HUES64 (cell line): ENCODE results near the gene CEACAM6.

Experiments used
- H3K27ac ChIP-seq: 2 replicates; pipeline ENCODE4 v1.7.0; 2013; ENCODE audit warnings: low read depth, low read length, inconsistent platforms
- H3K27me3 ChIP-seq: 2 replicates; pipeline ENCODE4 v1.6.1; 2013; ENCODE audit warnings: mild to moderate bottlenecking, low read length; ENCODE audit not compliant: insufficient read depth
- H3K36me3 ChIP-seq: 2 replicates; pipeline ENCODE4 v1.6.1; 2013; ENCODE audit warnings: mild to moderate bottlenecking, low read length; ENCODE audit not compliant: insufficient read depth
- H3K4me1 ChIP-seq: 2 replicates; pipeline ENCODE4 v1.6.1; 2013; ENCODE audit warnings: mild to moderate bottlenecking, low read length, moderate library complexity; ENCODE audit not compliant: insufficient read depth
- H3K4me3 ChIP-seq: 2 replicates; pipeline ENCODE4 v1.5.1; 2013; ENCODE audit warnings: mild to moderate bottlenecking, low read length, moderate library complexity
- H3K9ac ChIP-seq: 2 replicates; pipeline ENCODE4 v1.6.1; 2013; ENCODE audit warnings: mild to moderate bottlenecking, low read depth, low read length
- H3K9me3 ChIP-seq: 2 replicates; pipeline ENCODE4 v1.6.1; 2013; ENCODE audit warnings: low read depth, low read length; ENCODE audit not compliant: insufficient read depth
- WGBS: fragments of 150-250, 120-280 bp; methylation state at CpG from one replicate; pipeline ENCODE4 v1.1.7; 2013; ENCODE audit warnings: missing lambda C conversion rate; 5-methylcytosine and 5-hydroxymethylcytosine counted together

Gene CEACAM6

DNA sequence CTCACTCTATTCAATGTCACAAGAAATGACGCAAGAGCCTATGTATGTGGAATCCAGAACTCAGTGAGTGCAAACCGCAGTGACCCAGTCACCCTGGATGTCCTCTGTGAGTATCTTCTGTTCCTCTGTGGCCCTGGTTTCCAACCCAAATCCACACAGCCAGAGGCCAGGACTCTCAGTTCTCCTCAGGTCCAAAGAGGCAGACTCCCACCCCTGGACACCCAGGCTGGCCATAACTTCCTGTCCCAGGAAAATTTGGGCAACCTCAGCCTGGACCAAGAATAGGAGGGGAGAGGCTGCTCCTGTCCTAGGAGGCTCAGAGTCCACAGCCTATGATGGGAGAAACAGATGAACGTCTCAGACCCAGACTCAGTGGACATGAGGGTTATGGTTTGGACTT, 35.2 kb upstream of the CEACAM6 start:
- Histone ChIP-seq H3K4me1 (no peaks in the 10 kb centered on the region), H3K27ac (no peak overlapping the region), H3K9me3 (peaks cover 10% of the 10 kb centered on the region; the same call in 1 of the 2 replicates), H3K4me3 (no peak overlapping the region), H3K27me3 (no peaks in the 10 kb centered on the region), H3K9ac (no peak overlapping the region), H3K36me3 (no peaks in the 10 kb centered on the region)
- 79% methylated on average over 3 of the region's 3 CpGs for WGBS

DNA sequence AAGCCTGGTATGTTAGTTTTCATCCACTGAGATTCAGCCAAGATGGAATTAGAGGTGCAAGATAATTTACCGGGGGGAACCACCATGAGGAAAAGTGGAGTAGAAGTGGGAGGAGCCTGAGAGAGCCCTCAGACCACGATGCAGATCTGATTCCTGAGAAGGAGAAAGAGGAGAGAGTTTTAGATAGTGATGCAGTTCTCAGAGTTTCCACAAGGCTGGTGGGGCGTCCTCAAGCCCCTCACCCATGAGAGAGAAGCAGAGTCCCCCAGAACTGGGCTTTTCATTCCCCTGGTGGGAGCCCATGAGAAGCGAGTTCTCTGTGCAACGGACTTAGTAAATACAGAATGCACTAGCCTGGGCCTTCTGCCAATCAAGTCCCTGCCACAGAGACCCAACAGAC, 28.8 kb upstream of the CEACAM6 start:
- no peaks in the 10 kb centered on the region for H3K36me3 ChIP-seq
- no peaks in the 10 kb centered on the region for H3K27me3 ChIP-seq
- H3K27ac ChIP-seq = no peak overlapping the region
- no peak overlapping the region for H3K9ac ChIP-seq
- 44% methylated on average over 5 of the region's 5 CpGs for WGBS
- H3K9me3 ChIP-seq = no peaks in the 10 kb centered on the region
- H3K4me1 ChIP-seq = no peaks in the 10 kb centered on the region
- H3K4me3 ChIP-seq = no peak overlapping the region

GRCh38 chr19:41734156-41734555, 21.2 kb upstream of the CEACAM6 start:
- no peaks in the 10 kb centered on the region for H3K9me3 ChIP-seq
- no peak overlapping the region for H3K27ac ChIP-seq
- H3K36me3 ChIP-seq = no peaks in the 10 kb centered on the region
- WGBS = 75% methylated on average over 4 of the region's 4 CpGs
- H3K27me3 ChIP-seq = no peaks in the 10 kb centered on the region
- no peak overlapping the region for H3K4me3 ChIP-seq
- H3K9ac ChIP-seq = no peak overlapping the region
- H3K4me1 ChIP-seq = no peaks in the 10 kb centered on the region

GRCh38 chr19:41734585-41734984, 20.7 kb upstream of the CEACAM6 start:
- H3K9ac ChIP-seq = no peak overlapping the region
- H3K9me3 ChIP-seq = no peaks in the 10 kb centered on the region
- H3K4me1 ChIP-seq = no peaks in the 10 kb centered on the region
- no peaks in the 10 kb centered on the region for H3K36me3 ChIP-seq
- 91% methylated on average over 3 of the region's 3 CpGs for WGBS
- H3K27ac ChIP-seq = no peak overlapping the region
- H3K4me3 ChIP-seq = no peak overlapping the region
- H3K27me3 ChIP-seq = no peaks in the 10 kb centered on the region

GRCh38 chr19:41735071-41735600, 20.2 kb upstream of the CEACAM6 start:
- WGBS = 79% methylated on average over 5 of the region's 5 CpGs
- Histone ChIP-seq H3K9ac (no peak overlapping the region), H3K27me3 (no peaks in the 10 kb centered on the region), H3K9me3 (no peaks in the 10 kb centered on the region), H3K4me1 (no peaks in the 10 kb centered on the region), H3K36me3 (no peaks in the 10 kb centered on the region), H3K4me3 (no peak overlapping the region), H3K27ac (no peak overlapping the region)

- Histone ChIP-seq H3K4me1 (no peaks in the 10 kb centered on the region), H3K9me3 (no peaks in the 10 kb centered on the region), H3K4me3 (no peak overlapping the region), H3K27me3 (no peaks in the 10 kb centered on the region), H3K9ac (no peak overlapping the region), H3K36me3 (no peaks in the 10 kb centered on the region), H3K27ac (no peak overlapping the region)
- WGBS = 50% methylated on average over 3 of the region's 3 CpGs
Measured at GRCh38 chr19:41739361-41739760, 16.0 kb upstream of the CEACAM6 start.

DNA sequence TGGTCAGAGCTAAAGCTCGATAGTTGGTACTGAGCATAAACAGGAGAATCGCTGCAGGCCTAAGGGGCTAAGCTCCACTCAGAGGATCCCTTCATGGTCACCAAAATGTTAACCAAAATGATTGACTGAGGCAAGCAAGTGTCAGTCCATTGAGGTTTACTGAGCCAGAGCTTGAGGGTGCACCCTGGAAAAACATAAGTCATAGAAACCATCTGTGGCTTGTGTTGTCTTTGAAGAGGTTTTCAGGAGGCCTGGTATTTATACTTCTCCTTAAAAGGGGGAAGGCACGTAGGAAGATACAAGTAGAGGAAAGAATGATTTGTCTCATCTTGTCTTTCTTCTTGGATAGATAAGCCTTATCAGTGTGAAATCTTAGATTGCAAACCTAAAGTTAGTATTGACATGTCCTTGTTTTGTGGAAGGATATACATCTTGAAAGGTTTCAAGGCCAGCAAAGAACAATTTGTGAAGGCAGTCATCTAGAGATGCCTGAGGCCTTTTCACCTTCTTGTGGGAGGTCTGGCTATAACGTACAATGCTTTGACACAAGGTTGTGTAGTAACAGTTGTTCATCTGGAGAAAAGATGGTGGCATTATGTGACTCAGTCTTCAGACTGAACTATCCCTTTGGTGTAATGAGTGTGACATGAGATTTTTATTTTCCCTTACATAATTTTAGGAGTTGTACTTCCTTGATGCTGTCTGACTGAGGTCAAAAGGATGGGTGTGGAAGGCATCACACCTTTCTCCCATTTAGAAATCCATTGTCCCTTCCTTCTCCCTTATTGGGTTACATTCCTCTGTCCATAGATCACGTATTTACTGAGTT, 14.7 kb upstream of the CEACAM6 start:
- Histone ChIP-seq H3K9me3 (no peaks in the 10 kb centered on the region), H3K4me3 (no peak overlapping the region), H3K27me3 (no peaks in the 10 kb centered on the region), H3K36me3 (no peaks in the 10 kb centered on the region), H3K4me1 (no peaks in the 10 kb centered on the region), H3K27ac (no peak overlapping the region), H3K9ac (no peak overlapping the region)
- 68% methylated on average over 5 of the region's 5 CpGs for WGBS

- H3K9me3 ChIP-seq = no peaks in the 10 kb centered on the region
- H3K4me3 ChIP-seq = no peak overlapping the region
- H3K9ac ChIP-seq = no peak overlapping the region
- no peaks in the 10 kb centered on the region for H3K4me1 ChIP-seq
- H3K36me3 ChIP-seq = no peaks in the 10 kb centered on the region
- 80% methylated on average over 2 of the region's 2 CpGs for WGBS
- peaks cover 5% of the 10 kb centered on the region; the same call in 1 of the 2 replicates for H3K27me3 ChIP-seq
- H3K27ac ChIP-seq = no peak overlapping the region
Measured at GRCh38 chr19:41741244-41741554, 14.1 kb upstream of the CEACAM6 start.

DNA sequence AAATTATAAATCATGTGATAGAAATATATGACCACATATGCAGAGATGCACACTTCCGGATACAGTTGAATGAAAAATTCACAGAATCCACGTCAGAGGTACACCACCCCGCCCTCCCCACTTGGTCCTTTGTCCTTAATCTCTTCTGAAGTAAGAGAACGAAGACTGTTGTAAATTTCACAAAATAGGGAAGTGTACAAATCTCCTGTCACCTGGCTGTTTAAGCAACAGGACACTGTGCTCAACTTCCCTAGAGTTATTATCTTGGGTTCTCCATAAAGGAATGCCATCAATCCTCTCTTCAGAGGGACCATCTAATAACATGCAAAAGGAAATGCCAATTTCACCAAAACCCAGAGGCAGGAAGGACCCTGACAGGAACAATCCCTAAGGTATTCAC, 10.5 kb upstream of the CEACAM6 start:
- Histone ChIP-seq H3K4me3 (no peak overlapping the region), H3K4me1 (no peaks in the 10 kb centered on the region), H3K27ac (no peak overlapping the region), H3K9ac (no peak overlapping the region), H3K27me3 (peaks cover 27% of the 10 kb centered on the region), H3K36me3 (no peaks in the 10 kb centered on the region), H3K9me3 (no peaks in the 10 kb centered on the region)
- WGBS = 59% methylated on average over 4 of the region's 4 CpGs

GRCh38 chr19:41745756-41746155, 9.6 kb upstream of the CEACAM6 start:
- Histone ChIP-seq H3K4me1 (no peaks in the 10 kb centered on the region), H3K27me3 (peaks cover 27% of the 10 kb centered on the region), H3K4me3 (no peak overlapping the region), H3K36me3 (no peaks in the 10 kb centered on the region), H3K27ac (no peak overlapping the region), H3K9me3 (no peaks in the 10 kb centered on the region), H3K9ac (no peak overlapping the region)
- 87% methylated on average over 5 of the region's 5 CpGs for WGBS

DNA sequence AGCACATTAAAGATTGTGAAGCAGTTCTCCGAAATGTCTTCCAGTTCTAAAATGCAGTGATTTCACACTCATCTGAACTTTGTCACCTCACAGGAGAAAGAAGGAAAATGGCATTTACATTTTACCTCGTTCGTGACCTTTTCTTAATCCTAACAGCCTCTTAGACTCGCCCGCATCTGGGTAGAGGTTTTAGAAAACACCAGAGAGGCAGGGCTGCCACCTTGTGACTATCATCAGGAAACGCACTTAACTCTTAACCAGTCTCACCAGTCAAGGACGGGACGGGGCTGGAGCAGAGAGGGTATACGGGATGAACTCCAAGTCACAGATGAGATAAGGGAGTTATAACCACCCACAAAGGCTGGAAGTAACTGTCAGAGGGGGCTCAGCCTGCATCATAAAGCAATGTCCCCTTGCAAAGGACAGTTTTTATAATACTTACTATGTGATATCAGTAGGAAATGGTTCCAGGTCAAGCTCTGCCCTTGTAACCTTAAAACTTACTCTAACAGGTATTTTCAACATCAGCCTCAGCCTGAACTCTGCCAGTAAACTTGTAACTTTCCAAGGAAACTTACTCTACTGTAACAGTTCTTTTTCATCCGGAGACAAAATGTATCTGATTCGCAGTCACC, 8.6 kb upstream of the CEACAM6 start:
- Histone ChIP-seq H3K27me3 (peaks cover 33% of the 10 kb centered on the region), H3K36me3 (no peaks in the 10 kb centered on the region), H3K27ac (no peak overlapping the region), H3K9ac (no peak overlapping the region), H3K4me1 (no peaks in the 10 kb centered on the region), H3K9me3 (no peaks in the 10 kb centered on the region), H3K4me3 (no peak overlapping the region)
- WGBS = 35% methylated on average over 8 of the region's 11 CpGs
